ENCODE results near the gene RAB17.

DNA sequence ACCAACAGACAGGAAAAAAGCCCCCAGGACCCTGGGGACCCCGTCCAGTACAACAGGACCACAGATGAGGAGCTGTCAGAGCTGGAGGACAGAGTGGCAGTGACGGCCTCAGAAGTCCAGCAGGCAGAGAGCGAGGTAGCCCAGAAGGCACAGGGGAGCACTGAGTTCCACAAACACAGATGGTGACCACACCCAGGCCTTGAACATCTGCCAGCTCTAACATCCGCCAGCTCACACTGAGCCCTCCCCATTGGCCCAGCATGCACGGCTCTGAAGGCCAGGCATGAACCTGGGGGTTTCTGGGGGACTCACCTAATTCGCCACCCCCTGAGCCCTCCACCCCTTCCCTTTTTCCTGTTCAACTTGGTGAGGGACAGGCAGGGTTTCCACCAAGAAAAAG, 49.7 kb downstream of the RAB17 start:
- no peak for TF ChIP-seq POLR2AphosphoS5 (IDR thresholded peaks at IDR 0.05; ENCODE audit: low read depth, low read length)
- no peak for TF ChIP-seq POLR2A (IDR thresholded peaks at IDR 0.05; ENCODE audit: low read depth, low read length)
